ENCODE results near the gene HELLS.
"Not testable (repeated sequence)": the region's sequence is repeated elsewhere in the genome, so short reads cannot be mapped to it uniquely, and the experiment has no call there.

HELLS gene

GRCh38 chr10:94545391-94546048, at the start of gene HELLS:
Gene HELLS (plus strand): TSS chr10:94545788. CDS start chr10:94545922, 134 bp downstream.
- DNase-seq: peak; percentile 67

- DNase-seq: no peak
Measured at GRCh38 chr10:94496010-94496409, 49.6 kb upstream of the HELLS start.

- no peak for DNase-seq
Measured at GRCh38 chr10:94496646-94497045, 48.9 kb upstream of the HELLS start.

GRCh38 chr10:94500063-94500462, 45.5 kb upstream of the HELLS start:
- DNase-seq: no peak

- no peak for DNase-seq
Measured at GRCh38 chr10:94521276-94522250, 24.0 kb upstream of the HELLS start.

- DNase-seq: no peak
Measured at GRCh38 chr10:94524146-94524545, 21.4 kb upstream of the HELLS start.

GRCh38 chr10:94524711-94525110, 20.9 kb upstream of the HELLS start:
- no peak for DNase-seq

- DNase-seq: not testable (repeated sequence)
Measured at GRCh38 chr10:94531550-94531949, 14.0 kb upstream of the HELLS start.

- DNase-seq: no peak
Measured at GRCh38 chr10:94533027-94533426, 12.6 kb upstream of the HELLS start.

GRCh38 chr10:94542282-94542681, 3.3 kb upstream of the HELLS start:
- not testable (repeated sequence) for DNase-seq

GRCh38 chr10:94546049-94546900, 687 bp downstream of the HELLS start:
- no peak for DNase-seq

GRCh38 chr10:94546901-94547185, 1.3 kb downstream of the HELLS start:
- no peak for DNase-seq

- DNase-seq: no peak
Measured at GRCh38 chr10:94549221-94549620, 3.6 kb downstream of the HELLS start.

- not testable (repeated sequence) for DNase-seq
Measured at GRCh38 chr10:94567714-94568307, 22.2 kb downstream of the HELLS start.

GRCh38 chr10:94571081-94571480, 25.5 kb downstream of the HELLS start:
- no peak for DNase-seq

- no peak for DNase-seq
Measured at GRCh38 chr10:94571528-94571927, 25.9 kb downstream of the HELLS start.

- DNase-seq: no peak
Measured at GRCh38 chr10:94578790-94579189, 33.2 kb downstream of the HELLS start.

- DNase-seq: no peak
Measured at GRCh38 chr10:94583124-94583523, 37.5 kb downstream of the HELLS start.

GRCh38 chr10:94591461-94592205, 46.0 kb downstream of the HELLS start:
- DNase-seq: no peak

GRCh38 chr10:94602729-94603515, 57.3 kb downstream of the HELLS start:
- no peak for DNase-seq

GRCh38 chr10:94607111-94607510, 61.5 kb downstream of the HELLS start:
- no peak for DNase-seq
